ENCODE measurements around the gene GSTA4. TPM values are rescaled to one million over a fixed set of nuclear protein-coding genes. Genes with fewer than 3 reads are reported as not detected.

GSTA4 gene
- total and polyA plus RNA-seq, 2 of the 13 experiments (the other 11 are each of a cell fraction or from before 2014, with no cell fraction given) = 34.1 to 53.6 TPM

- TF ChIP-seq THRA (CRISPR knock-in tag; IDR thresholded peaks at IDR 0.05; ENCODE audit: borderline replicate concordance) = peak; percentile 68
- peak; percentile 77; the same call in 1 of the 2 replicates for TF ChIP-seq ZNF431 (CRISPR knock-in tag; IDR thresholded peaks at IDR 0.05; ENCODE audit: borderline replicate concordance, low read depth)
- peak; percentile 70 for TF ChIP-seq DR1 (CRISPR knock-in tag; IDR thresholded peaks at IDR 0.05)
- peak; percentile 26; the same call in 1 of the 2 replicates for TF ChIP-seq ZNF652 (CRISPR knock-in tag; IDR thresholded peaks at IDR 0.05; ENCODE audit: borderline replicate concordance, low read depth)
- peak; percentile 86; the same call in 1 of the 2 replicates for TF ChIP-seq MIER3 (CRISPR knock-in tag; IDR thresholded peaks at IDR 0.05; ENCODE audit: borderline replicate concordance)
- TF ChIP-seq TFDP1 (CRISPR knock-in tag; IDR thresholded peaks at IDR 0.05; ENCODE audit: borderline replicate concordance) = peak; percentile 78; the same call in 1 of the 2 replicates
- peak; percentile 79 for TF ChIP-seq ZNF142 (CRISPR knock-in tag; IDR thresholded peaks at IDR 0.05)
- peak; percentile 34; the same call in 1 of the 2 replicates for TF ChIP-seq ZNF44 (CRISPR knock-in tag; IDR thresholded peaks at IDR 0.05)
- TF ChIP-seq ARID4A (CRISPR knock-in tag; IDR thresholded peaks at IDR 0.05; ENCODE audit: borderline replicate concordance) = peak; percentile 76; the same call in 1 of the 2 replicates
- TF ChIP-seq ZNF784 (CRISPR knock-in tag; IDR thresholded peaks at IDR 0.05; ENCODE audit: borderline replicate concordance) = peak; percentile 77
- peak; percentile 77 for TF ChIP-seq THAP11 (CRISPR knock-in tag; IDR thresholded peaks at IDR 0.05)
- TF ChIP-seq SALL2 (CRISPR knock-in tag; IDR thresholded peaks at IDR 0.05) = peak; percentile 77
- TF ChIP-seq MED13 (CRISPR knock-in tag; IDR thresholded peaks at IDR 0.05) = peak; percentile 84; the same call in 1 of the 2 replicates
- TF ChIP-seq NKX3-1 (CRISPR knock-in tag; IDR thresholded peaks at IDR 0.05) = peak; percentile 73
These were observed at the start of gene GSTA4 (continued) for GRCh38 chr6:52995089-52995912.
